Activated naive CD4-positive, alpha-beta T cell treated with anti-CD3 and anti-CD28 coated beads, Interleukin-2, amount 50 U/mL, for 72 hours (primary cell): ENCODE measurements around the gene SRRM3. TPM values are rescaled to one million over a fixed set of nuclear protein-coding genes. Genes with fewer than 3 reads are reported as not detected.
"Not testable (repeated sequence)": the region's sequence is repeated elsewhere in the genome, so short reads cannot be mapped to it uniquely, and the experiment has no call there.

Source experiments
- ATAC-seq, 2 donors: fragments of 150-1000 bp; cut with Tn5 transposase; 2 replicates each; pipeline ENCODE4 v1.10.0; 2021; ENCODE audit warnings: mild to moderate bottlenecking in 2 of 2, moderate library complexity in 2 of 2
- DNase-seq, 2 donors: peaks; one replicate each; pipeline ENCODE4 v3.0.0; 2021 to 2022; ENCODE audit warnings: low spot score in 2 of 2
- H3K27ac Mint-ChIP-seq, 2 donors: one replicate each; pipeline ENCODE4 v1.8.0; 2022; ENCODE audit warnings: mild to moderate bottlenecking in 2 of 2, mixed read lengths in 2 of 2
- H3K36me3 Mint-ChIP-seq, 2 donors: one replicate each; pipeline ENCODE4 v1.8.0; 2022; ENCODE audit warnings: mixed read lengths in 2 of 2
- H3K9me3 Mint-ChIP-seq, 2 donors: one replicate each; pipeline ENCODE4 v1.8.0; 2022; ENCODE audit warnings: mixed read lengths in 2 of 2
- total RNA-seq, 2 donors: library from RNA; stranded (reverse); gene quantifications; one replicate each; pipeline ENCODE4 v1.2.3, GENCODE V29; 2022

Gene SRRM3
- total RNA-seq, 2 donors from 2014 or later: not detected

GRCh38 chr7:76268376-76268775 lies 66.7 kb downstream of the SRRM3 start:
- Mint-ChIP-seq H3K27ac (no peak overlapping the region), H3K36me3 (no peaks in the 10 kb centered on the region), H3K9me3 (no peaks in the 10 kb centered on the region)
- ATAC-seq: no peak
- no peak for DNase-seq

DNA sequence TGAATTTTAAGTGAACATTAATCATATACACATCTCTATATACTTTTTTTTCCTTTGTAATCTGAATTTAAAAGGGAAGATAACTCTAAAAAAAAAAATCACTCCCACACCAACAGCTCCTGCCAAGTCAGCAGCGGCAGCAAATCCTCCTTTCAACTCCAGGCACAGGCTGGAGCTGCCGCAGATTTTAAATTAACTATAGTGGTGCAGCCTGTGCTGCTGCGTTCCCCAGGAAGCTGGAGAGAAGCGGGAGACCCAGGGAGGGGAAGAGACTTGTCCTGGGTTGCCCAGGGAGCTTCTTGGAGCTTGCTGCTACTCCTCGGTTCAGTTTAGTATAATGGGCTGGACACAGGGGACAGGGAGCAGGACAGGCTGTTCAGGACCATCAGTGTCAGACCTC lies 68.2 kb downstream of the SRRM3 start:
- DNase-seq (no peak), ATAC-seq (no peak)
- Mint-ChIP-seq H3K36me3 (no peaks in the 10 kb centered on the region), H3K27ac (no peak overlapping the region), H3K9me3 (no peaks in the 10 kb centered on the region)

- not testable (repeated sequence) for H3K36me3 Mint-ChIP-seq, ATAC-seq, DNase-seq, H3K27ac Mint-ChIP-seq, H3K9me3 Mint-ChIP-seq
Measured at GRCh38 chr7:76271384-76271783, 69.7 kb downstream of the SRRM3 start.

- H3K9me3 Mint-ChIP-seq: no peaks in the 10 kb centered on the region
- no peak for DNase-seq
- no peak for ATAC-seq
- H3K27ac Mint-ChIP-seq: no peak overlapping the region
- no peaks in the 10 kb centered on the region for H3K36me3 Mint-ChIP-seq
Measured at GRCh38 chr7:76272142-76272541, 70.4 kb downstream of the SRRM3 start.

- peak overlapping the region; percentile 21 to 41 for H3K27ac Mint-ChIP-seq
- peak; percentile 4 to 54 for ATAC-seq
- DNase-seq: no peak
- H3K9me3 Mint-ChIP-seq: no peaks in the 10 kb centered on the region
- no peaks in the 10 kb centered on the region for H3K36me3 Mint-ChIP-seq
Measured at GRCh38 chr7:76272851-76273497, 71.3 kb downstream of the SRRM3 start.

DNA sequence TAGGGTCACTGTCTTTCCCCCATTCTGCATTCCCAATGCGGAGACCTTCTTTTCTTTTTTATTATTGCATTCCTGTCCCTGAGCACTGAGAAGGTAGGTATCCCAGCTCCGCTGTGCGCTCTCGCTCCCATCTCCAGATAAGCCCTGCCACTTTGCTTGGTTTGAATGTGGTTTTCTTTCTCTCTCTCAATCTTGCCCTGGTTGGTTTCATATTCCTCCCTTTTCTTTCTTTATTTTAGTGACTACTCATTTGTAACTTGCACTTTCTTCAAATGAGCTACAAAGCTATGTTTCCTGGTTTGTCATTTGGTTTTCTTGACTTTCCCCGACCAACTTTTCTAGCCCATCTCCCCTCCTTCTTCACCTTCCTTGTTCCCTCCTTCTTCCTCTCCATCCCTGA lies 71.8 kb downstream of the SRRM3 start:
- H3K27ac Mint-ChIP-seq: peak overlapping the region in 1 of 2 donors; percentile 21
- no peak for DNase-seq
- peak in 1 of 2 donors; percentile 74 for ATAC-seq
- no peaks in the 10 kb centered on the region for H3K9me3 Mint-ChIP-seq
- no peaks in the 10 kb centered on the region for H3K36me3 Mint-ChIP-seq

- Mint-ChIP-seq H3K27ac (no peak overlapping the region), H3K9me3 (no peaks in the 10 kb centered on the region), H3K36me3 (peaks cover 0 to 5% of the 10 kb centered on the region in 2 donors)
- DNase-seq (no peak), ATAC-seq (peak in 1 of 2 donors; percentile 36)
Measured at GRCh38 chr7:76278540-76278939, 76.8 kb downstream of the SRRM3 start.

DNA sequence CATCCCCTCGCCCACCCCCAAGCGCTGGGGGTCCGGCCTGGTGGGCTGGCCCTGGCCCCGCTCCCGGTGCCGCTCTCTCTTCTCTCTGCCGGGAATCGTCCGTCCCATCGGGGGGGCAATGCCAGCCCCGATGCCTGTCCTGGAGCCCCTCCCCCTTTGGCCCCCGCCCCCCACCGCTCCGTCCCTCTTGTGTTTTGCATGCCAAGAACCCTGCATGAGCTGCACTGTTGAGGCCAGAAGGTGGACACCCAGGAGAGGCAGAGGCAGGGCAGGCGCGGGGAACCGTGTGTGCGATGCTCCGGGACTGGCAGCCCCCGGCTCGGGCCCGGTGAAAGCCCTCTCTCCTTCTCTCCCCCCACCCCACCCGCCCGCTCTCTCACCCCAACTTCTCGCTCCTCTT lies 78.7 kb downstream of the SRRM3 start:
- DNase-seq: no peak
- ATAC-seq: no peak
- no peaks in the 10 kb centered on the region for H3K9me3 Mint-ChIP-seq
- H3K36me3 Mint-ChIP-seq: peaks cover 0 to 5% of the 10 kb centered on the region in 2 donors
- no peak overlapping the region for H3K27ac Mint-ChIP-seq

DNA sequence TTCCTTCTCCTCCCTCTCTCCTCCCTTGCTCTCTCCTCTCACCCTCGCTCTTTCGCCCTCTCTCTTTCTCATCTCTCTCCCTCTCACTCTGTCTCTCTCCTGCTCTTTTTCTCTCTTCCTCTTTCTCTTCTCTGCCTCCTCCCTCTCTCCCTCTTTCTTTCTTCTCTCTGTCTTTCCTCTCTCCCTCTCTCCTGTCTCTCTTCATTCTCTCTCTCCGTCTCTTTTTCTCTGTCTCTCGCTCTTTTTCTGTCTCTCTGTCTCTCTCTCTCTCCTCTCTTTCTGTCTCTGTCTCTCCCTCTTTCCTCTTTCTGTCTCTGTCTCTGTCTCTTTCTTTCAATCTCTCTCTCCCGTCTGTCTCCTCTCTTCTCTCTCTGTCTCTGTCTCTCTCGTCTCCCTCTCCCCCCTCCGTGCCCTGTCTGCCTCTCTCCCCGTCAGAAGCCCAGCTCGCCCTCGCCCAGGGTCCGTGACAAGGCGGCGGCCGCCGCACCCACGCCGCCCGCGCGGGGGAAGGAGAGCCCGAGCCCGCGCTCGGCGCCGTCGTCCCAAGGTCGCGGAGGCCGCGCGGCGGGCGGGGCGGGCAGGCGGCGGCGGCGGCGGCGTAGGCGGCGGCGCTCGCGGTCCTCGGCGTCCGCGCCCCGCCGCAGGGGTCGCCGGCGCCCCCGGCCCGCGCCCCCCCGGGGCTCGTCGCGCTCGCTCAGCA lies 79.5 kb downstream of the SRRM3 start:
- DNase-seq (no peak), ATAC-seq (peak; percentile 33 to 35)
- no peak overlapping the region for H3K27ac Mint-ChIP-seq
- H3K36me3 Mint-ChIP-seq: peaks cover 0 to 5% of the 10 kb centered on the region in 2 donors
- H3K9me3 Mint-ChIP-seq: no peaks in the 10 kb centered on the region

DNA sequence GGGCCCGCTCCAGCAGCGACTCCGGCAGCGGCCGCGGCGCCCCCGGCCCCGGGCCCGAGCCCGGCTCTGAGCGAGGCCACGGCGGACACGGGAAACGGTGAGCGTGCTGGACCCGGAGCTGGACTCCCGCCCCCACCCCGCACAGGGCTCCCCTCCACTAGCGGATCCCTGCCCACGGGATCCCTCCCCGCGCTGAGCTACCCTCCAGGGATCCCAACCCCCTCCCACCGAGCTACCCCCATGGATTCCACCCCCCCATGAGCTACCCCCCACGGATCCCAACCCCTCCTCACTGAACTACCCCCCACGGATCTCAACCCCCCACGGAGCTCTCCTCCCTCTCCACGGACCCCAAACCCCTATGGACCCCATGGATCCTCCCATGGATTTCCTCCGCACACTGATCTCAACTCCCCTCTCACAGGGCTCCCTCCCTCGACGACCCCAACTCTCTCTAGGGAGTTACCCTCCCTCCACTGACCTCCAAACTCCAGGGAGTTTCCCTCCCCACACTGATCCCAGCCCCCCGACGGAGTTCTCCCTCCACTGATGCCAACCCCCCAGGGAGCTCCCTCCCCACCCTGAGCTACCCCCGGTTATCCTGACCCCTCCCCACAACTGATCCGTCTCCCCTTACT lies 80.1 kb downstream of the SRRM3 start:
- H3K27ac Mint-ChIP-seq: no peak overlapping the region
- H3K9me3 Mint-ChIP-seq: no peaks in the 10 kb centered on the region
- DNase-seq: no peak
- peak in 1 of 2 donors; percentile 28 for ATAC-seq
- H3K36me3 Mint-ChIP-seq: peaks cover 0 to 5% of the 10 kb centered on the region in 2 donors

GRCh38 chr7:76282344-76283253 lies 80.9 kb downstream of the SRRM3 start:
- Mint-ChIP-seq H3K27ac (no peak overlapping the region), H3K9me3 (no peaks in the 10 kb centered on the region), H3K36me3 (peaks cover 0 to 5% of the 10 kb centered on the region in 2 donors)
- ATAC-seq (peak; percentile 15 to 66), DNase-seq (no peak)

DNA sequence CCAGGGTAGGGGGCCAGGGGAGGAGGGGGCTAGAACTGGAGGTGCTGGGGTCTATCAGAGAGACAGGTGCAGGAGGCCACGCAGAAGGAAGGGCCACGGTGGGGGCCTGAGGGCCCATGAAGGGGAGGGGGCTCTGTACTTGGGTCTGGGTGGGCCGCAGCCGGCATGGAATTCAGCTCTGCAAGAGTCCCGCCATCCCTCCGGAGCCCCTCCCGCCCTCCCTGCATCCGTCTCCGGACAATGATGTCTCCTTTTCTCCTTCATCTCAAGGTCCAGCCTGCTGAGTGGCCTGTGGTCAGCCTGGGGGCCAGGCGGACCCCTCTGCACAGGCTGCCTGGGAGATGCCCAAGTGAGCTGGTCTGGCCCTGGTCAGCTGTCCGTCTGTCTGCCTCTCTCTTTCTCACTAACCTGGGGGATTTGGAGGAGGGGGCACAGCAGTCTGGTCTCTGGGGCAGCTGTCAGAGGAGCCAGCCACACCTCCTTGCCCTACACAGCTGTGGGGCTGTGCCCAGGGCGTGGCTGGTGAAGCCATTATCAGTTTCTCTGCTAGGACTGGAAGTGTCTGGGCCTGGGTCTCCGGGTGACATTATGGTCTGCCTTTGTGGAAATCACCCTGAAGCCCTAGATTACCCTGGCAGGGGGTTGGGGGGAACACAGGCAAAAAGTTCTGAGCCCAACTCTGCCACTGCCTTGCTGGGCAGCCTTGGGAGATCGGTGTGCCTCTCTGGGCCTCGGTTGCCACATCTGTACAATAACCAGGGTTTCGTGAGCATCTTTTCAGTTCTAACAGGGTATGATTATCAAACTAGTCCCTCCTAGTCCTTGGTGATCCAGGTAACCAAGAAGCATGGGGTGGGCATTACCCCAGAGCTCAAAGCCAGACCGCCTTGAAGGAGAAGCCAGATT lies 81.8 kb downstream of the SRRM3 start:
- Mint-ChIP-seq H3K36me3 (peaks cover 0 to 5% of the 10 kb centered on the region in 2 donors), H3K27ac (no peak overlapping the region)

DNA sequence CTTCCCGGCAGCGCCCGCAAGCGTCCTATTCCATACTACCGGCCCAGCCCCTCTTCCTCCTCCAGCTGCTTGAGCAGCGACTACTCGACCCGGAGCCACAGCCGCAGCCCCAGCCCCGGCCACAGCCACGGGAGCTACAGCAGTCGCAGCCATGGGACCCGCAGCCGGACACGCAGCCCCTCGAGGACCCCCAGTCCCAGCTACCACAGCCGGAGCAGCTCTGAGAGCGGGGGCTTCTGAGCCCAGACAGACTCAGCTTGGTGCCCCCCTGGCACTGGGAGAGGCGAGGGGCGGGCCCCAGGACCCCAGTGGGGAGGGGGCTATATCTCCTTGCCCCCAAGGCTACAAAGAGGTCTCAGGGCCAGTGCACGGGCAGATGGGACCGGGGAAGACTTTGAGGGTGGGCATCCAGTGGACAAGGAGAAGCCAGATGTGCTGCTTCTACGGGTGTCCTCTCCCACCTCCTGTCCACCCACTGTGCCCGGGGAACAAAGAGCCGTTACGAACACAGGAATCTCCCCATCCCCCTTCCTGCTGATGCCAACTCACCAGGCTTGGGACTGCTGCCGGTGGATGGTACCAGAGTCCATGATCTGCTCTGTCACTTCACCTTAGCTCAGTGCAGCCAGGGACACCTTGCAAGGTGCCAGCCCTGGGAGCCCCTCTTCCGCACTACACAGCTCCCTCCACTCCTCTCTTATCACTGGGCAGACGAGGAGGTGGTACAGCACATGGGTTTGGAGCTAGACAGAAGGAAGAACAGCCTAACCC lies 84.1 kb downstream of the SRRM3 start:
- no peak for ATAC-seq
- DNase-seq: no peak
- Mint-ChIP-seq H3K36me3 (peaks cover 0 to 5% of the 10 kb centered on the region in 2 donors), H3K9me3 (no peaks in the 10 kb centered on the region), H3K27ac (no peak overlapping the region)

More for the DNA sequence above, 81.8 kb downstream of the SRRM3 start:
- ATAC-seq (no peak), DNase-seq (no peak)
- H3K9me3 Mint-ChIP-seq: no peaks in the 10 kb centered on the region

GRCh38 chr7:76286842-76287403 lies 85.2 kb downstream of the SRRM3 start:
- DNase-seq: no peak
- no peak for ATAC-seq
- H3K9me3 Mint-ChIP-seq: no peaks in the 10 kb centered on the region
- H3K27ac Mint-ChIP-seq: no peak overlapping the region
- H3K36me3 Mint-ChIP-seq: no peaks in the 10 kb centered on the region

GRCh38 chr7:76290847-76291350 lies 89.2 kb downstream of the SRRM3 start:
- ATAC-seq: peak in 1 of 2 donors; percentile 14
- not testable (repeated sequence) for H3K9me3 Mint-ChIP-seq, H3K36me3 Mint-ChIP-seq, DNase-seq
- H3K27ac Mint-ChIP-seq: peak overlapping the region; percentile 33 to 85
